Measurements from ENCODE around the gene HAO1. TPM values are rescaled to one million over a fixed set of nuclear protein-coding genes. Genes with fewer than 3 reads are reported as not detected.

The HAO1 gene
- total RNA-seq, 1 donor, result not detected

- TF ChIP-seq CTCF (IDR thresholded peaks at IDR 0.05; ENCODE audit: insufficient read depth, low read length), result no peak
- no peak for DNase-seq (ENCODE audit: low read depth)
- no peak overlapping the region for H3K4me3 ChIP-seq (ENCODE audit: low read depth, low read length)
Measured at GRCh38 chr20:7908905-7909304, 31.4 kb downstream of the HAO1 start.

- no peak for DNase-seq (ENCODE audit: low read depth)
- no peak for TF ChIP-seq CTCF (IDR thresholded peaks at IDR 0.05; ENCODE audit: insufficient read depth, low read length)
- H3K4me3 ChIP-seq (ENCODE audit: low read depth, low read length), result no peak overlapping the region
Measured at GRCh38 chr20:7903429-7903828, 36.8 kb downstream of the HAO1 start.

GRCh38 chr20:7902879-7903278, 37.4 kb downstream of the HAO1 start:
- DNase-seq (ENCODE audit: low read depth), result no peak
- TF ChIP-seq CTCF (IDR thresholded peaks at IDR 0.05; ENCODE audit: insufficient read depth, low read length), result no peak
- H3K4me3 ChIP-seq (ENCODE audit: low read depth, low read length), result no peak overlapping the region

DNA sequence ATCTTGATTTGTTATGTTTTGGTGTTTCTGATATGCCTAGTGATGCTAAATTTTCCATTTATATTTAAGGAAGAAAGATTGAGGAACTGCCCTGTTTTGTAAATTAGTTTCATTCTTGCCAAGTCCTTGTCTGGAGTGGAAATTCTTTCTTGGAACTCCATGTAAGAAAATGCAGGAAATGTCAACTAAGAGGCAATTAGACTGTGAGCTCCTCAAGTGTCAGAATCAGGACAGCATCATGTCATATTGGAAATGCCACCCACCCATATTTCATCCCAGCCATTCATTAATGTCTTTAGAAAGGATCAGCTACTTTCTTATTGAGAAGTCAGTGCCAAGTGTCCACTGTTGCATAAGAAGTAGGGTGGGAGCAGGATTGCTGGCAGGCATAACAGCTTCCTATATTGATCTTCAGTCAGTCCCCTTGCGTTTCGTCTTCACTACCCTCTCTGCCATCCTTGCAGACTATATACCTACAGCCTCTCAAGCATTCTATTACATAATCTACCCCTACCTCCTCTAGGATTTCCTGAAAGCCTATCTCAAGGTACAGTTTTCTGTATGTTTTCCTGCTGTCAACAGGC, 42.4 kb downstream of the HAO1 start:
- TF ChIP-seq CTCF (IDR thresholded peaks at IDR 0.05; ENCODE audit: insufficient read depth, low read length), result no peak
- no peak overlapping the region for H3K4me3 ChIP-seq (ENCODE audit: low read depth, low read length)
- no peak for DNase-seq (ENCODE audit: low read depth)

DNA sequence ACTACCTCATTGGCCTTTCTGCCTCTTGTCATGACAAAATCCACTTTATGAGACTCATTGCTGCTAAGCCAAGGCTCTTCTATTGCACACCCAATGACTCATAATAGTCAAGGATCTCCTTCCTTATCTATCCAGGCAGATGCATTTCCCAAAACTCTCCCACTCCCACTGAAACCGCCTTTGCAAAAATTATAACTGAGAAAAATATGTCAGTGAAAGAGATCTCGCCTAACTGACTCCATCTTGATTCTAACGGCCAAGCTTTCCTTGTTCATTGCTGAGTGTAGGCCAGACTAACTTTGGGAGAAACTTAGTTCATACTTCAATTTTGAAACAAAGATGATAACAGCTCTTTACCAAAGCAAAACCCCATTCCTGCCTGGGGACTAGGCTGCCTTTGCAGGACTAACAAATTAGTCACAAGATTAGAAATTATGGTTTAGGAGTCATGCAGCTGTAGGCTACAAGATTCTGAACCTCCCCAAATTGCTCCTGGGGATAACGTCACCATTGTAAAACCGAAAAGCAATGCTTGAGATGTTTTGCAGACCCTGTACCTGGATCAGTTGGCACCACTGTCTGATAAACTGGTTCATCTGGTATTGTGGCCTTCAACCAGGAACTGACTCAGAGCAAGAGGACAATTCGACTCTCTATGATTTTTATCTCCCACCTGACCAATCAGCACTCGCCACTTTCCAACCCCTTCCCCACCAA, 47.1 kb downstream of the HAO1 start:
- no peak overlapping the region for H3K4me3 ChIP-seq (ENCODE audit: low read depth, low read length)
- no peak for TF ChIP-seq CTCF (IDR thresholded peaks at IDR 0.05; ENCODE audit: insufficient read depth, low read length)
- DNase-seq (ENCODE audit: low read depth), result peak; percentile 11

GRCh38 chr20:7891705-7892104, 48.6 kb downstream of the HAO1 start:
- TF ChIP-seq CTCF (IDR thresholded peaks at IDR 0.05; ENCODE audit: insufficient read depth, low read length), result no peak
- no peak overlapping the region for H3K4me3 ChIP-seq (ENCODE audit: low read depth, low read length)
- DNase-seq (ENCODE audit: low read depth), result no peak
